ENCODE results near the gene MAP3K14.

The MAP3K14 gene

GRCh38 chr17:45338996-45339535 lies 22.2 kb upstream of the MAP3K14 start:
- no peak for DNase-seq

- no peak for DNase-seq
These were observed 21.4 kb upstream of the MAP3K14 start for GRCh38 chr17:45338023-45338781.

- DNase-seq: no peak
These were observed 19.8 kb upstream of the MAP3K14 start for GRCh38 chr17:45336390-45337182.

DNA sequence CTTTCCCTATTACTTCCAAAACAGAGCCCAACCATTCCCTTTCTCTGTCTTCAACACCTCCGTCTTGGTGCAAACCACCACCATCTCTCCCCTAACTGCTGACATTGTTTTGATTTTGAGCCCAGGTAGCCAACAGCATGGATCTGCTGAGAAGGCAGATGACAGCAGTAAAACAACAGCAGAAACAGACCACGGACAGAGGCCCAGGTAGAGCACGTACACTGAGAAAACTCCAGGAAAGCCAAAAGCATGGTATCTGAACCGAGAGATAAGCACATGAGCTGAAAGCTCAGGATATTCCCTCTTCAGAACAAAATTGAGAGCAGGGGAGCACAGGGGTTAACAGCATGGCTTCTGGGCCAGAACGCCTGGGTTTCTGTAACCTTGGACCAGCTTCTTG lies 18.9 kb upstream of the MAP3K14 start:
- no peak for DNase-seq

GRCh38 chr17:45334701-45335677 lies 18.2 kb upstream of the MAP3K14 start:
- no peak for DNase-seq

DNA sequence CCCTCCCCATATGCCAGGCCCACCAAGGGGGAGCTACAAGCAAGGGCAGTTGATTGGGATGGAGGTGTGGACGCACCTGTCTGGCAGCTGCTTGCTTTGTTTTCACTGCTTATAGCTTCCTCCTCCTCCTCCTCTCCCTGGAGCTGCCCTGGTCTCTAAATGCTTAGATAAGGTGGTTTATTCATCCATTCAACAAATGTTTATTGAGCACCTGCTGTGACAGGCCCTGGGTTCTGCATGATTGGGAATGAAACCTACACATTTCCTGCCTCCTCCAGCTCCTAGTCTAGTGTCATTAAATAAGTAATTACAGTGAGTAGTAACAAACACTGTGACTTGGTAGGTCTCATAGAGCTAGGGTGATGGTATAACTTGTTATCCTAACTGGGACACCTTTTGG lies 17.4 kb upstream of the MAP3K14 start:
- no peak for DNase-seq

DNA sequence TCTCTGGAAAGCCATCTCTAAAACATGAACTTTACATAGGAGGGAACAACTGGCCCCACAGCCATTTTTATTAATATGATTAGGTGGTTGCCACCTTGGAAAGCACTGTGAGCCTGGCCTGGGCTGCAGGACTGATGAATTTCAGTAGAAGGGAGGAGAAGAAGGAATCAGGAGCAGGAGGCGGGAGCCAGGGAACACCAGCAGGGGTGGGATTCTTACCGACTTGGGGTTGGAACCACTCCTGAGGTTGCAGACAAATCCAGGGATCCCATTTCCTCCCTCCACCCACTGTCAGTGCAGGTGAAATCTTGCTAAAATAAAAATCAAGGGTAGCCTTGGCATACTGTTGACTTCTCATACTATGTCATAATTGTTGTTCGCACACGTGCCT lies 16.9 kb upstream of the MAP3K14 start:
- DNase-seq: no peak

GRCh38 chr17:45332989-45333701 lies 16.3 kb upstream of the MAP3K14 start:
- peak; percentile 78 to 92 (median 88) for DNase-seq

- DNase-seq: no peak
These were observed 15.7 kb upstream of the MAP3K14 start for GRCh38 chr17:45332505-45332904.

DNA sequence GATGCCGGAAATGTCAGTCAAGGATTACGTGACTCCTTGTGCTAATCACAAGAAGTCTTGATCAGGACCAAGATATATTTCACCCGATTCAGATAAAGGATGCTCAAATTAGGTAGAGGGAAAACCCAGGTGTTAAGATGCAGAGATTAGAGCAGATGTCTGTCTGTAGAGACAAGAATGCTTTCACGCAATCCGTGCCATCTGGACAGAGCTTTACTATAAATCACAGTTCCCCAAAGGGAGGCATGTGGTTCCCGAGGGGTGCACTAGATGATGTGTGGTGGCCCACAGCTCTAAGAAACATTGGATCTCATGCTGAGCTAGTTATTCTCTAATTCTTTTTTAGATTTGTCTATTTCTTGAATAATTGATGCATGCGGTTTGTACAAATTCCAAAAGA lies 9.8 kb upstream of the MAP3K14 start:
- no peak for DNase-seq

- no peak for DNase-seq
These were observed 9.0 kb upstream of the MAP3K14 start for GRCh38 chr17:45325810-45326209.

DNA sequence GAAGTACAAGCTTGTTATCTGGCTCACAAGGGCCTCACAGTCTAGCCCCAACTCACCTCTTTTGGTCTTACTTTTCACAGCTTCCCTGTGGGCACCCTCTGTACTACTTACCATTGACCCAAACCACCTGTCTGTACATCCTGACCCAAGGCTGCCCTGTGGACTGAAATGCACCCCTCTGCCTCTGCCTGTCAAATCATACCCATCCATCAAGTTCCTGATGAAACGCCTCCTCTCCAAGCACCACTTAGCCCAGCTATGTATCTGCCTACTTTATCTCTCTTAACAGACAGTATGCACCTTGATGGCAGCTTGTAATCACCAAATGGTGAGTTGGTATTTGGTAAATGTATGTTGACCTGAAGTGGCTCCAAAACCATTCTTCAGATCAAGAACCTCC lies 7.5 kb upstream of the MAP3K14 start:
- no peak for DNase-seq

- no peak for DNase-seq
These were observed 5.3 kb upstream of the MAP3K14 start for GRCh38 chr17:45322168-45322567.

- DNase-seq: peak; percentile 52 to 69 (median 59)
These were observed 4.2 kb upstream of the MAP3K14 start for GRCh38 chr17:45320931-45321461.

DNA sequence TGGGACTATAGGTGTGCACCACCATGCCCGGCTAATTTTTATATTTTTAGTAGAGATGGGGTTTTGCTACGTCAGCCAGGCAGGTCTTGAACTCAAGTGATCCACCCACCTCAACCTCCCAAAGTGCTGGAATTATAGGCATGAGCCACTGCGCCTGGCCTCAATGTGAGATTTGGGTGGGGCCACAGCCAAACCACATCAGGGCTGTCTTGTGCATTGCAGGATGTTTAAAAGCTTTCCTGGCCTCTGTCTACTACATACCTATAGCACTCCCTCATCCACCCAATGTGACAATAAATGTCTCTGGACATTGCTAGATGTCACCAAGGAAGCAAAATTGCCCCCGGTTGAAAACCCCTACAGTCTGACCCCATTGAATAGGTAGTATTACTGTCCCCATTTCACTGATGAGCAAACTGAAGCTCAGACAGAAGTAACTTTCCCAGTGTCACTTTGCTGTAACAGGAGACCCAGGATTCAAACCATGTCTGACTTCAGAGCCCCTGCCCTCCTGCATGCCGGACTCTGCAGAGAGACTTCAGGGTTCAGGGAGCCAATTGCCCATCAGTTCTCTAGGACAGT lies 3.6 kb upstream of the MAP3K14 start:
- no peak for DNase-seq

GRCh38 chr17:45319239-45319703 lies 2.5 kb upstream of the MAP3K14 start:
- DNase-seq: peak; percentile 23 to 66 (median 51)

DNA sequence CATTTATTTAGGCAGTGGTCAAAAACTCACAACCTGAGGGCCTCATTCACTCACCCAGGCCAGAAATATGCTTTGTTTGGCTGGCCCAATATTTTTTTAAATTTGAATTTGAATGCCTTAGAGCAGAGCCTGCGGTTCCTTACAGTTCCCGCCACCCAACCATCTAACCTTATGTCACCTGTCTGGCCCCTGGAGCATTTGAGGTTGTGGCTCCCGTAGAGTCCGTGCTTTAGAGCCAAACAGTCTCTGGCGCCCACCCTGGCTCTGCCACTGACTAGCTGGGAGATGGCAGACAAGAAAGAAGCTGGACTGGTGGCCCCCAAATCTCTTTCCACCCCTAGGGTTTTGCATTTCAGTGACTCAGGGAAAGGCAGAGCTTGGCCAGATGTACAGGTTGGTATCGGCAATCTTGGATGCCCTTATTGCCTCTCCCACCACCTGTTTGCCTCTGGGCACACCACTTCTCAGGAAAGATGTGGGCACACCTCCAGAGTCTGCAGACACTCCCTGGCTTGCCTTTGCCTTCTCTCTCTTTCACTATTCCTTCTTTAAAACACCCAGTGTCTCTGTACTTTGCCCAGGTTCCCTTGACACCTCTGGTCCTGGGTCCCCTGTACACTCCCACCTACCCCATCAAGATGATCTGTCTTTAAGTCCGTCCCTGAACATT lies 1.9 kb upstream of the MAP3K14 start:
- DNase-seq: no peak

DNA sequence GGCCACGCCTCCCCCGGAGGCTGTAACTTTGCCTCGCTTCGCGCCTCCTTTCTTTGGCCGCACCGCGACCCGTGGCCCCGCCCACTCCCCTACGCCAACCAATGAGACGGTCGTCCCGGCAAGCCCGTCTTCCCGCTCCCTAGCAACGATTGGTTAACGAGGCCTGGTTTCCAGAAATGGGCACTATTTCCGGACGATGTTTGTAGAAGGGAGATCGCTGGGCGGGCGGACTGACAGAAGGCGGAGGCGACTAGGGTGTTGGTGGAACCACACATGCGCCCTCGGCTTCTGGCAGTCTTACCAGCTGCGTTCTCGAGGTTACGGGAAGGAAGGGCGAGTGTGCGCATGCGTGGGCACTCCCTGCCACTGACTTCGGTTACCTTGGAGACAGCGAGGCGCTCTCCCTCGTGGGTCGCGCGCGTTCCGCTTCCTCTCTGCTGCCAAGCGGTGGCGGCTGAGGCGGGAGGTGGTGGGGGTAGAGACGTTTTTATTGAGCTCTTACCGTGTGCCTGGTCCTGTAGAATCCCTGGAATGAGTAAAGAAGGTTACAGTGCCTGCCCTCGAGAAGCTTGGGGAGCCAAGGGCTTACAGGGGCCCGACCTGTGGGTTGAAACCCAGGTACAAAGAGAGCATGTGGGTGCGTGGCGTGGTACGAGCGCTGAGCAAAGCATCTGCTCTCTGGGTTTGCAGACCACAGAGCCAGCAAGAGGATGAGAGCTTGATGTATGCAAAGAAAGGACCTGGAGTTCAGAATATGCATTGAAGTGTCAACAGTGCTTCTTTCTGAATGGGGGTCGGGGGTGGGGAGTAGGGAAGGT lies 500 bp upstream of the MAP3K14 start:
- DNase-seq: peak; percentile 100

- no peak for DNase-seq
These were observed 979 bp downstream of the MAP3K14 start for GRCh38 chr17:45315648-45316433.
